ENCODE measurements around the gene C12orf43.
"Not testable (repeated sequence)": the region's sequence is repeated elsewhere in the genome, so short reads cannot be mapped to it uniquely, and the experiment has no call there.

The C12orf43 gene, protein sequence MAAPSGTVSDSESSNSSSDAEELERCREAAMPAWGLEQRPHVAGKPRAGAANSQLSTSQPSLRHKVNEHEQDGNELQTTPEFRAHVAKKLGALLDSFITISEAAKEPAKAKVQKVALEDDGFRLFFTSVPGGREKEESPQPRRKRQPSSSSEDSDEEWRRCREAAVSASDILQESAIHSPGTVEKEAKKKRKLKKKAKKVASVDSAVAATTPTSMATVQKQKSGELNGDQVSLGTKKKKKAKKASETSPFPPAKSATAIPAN

DNA sequence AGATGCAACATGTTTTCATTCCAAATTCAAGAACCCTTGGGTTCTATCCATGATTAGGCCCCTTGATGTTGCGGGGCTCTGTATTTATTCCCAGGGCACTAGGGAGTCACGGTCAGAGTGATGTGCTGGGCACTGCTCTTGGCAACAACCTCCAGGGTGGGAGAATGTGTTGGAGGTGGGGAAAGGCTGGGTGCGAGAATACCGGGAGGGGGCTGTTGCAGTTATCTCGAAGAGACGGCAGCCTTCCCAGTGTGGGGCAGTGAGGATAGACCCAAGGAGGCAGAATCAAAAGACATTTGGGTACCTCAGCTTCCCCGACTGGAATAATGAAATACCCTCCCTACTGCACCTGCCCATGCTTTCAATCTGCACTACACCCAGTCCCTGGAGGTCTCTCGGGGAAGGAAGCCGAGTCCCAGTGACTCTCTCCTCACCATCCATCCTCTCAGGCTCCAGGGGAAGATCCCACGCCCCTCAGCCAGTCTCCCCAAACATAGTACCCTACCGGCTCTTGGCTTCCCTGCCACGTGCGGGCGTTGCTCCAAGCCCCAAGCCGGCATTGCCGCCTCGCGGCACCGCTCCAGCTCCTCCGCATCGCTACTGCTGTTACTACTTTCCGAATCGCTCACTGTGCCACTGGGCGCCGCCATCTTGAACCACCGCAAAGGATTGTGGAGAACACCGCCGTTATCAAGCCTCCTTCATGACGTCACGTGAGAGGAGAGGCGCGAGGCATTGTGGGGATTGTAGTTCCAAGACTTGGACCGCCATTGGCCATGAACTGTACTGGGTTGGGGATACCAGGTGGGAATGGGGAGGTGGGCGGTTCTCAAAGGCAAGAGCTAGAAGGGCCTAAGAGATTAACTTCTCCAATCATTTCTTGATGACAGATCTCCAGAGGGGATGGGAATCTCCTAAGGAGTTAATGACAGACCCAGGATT is at the start of gene C12orf43:
C12orf43 (minus strand) TSS at position 663 of the 942 bp plus-strand sequence; CDS start at position 650, 13 bp downstream.
- DNase-seq (ENCODE audit: low read depth in 2 of 2): peak; percentile 75 to 78

DNA sequence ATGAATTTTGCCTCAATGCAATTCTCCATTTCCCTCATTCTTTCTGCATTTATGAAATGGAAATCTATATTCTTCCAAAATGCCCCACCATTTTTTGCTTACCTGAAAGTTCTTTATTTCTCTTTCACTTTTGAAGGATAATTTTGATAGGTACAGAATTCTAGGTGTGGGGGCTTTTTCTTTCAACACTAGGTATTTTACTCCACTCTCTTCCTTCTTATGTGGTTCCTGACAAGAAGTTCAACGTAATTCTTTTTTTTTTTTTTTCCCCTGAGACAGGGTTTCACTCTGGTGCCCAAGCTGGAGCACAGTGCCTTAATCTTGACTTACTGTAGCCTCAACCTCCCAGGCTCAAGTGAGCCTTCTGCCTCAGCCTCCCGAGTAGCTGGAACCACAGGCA is 49.1 kb upstream of the C12orf43 start:
- no peak for DNase-seq (ENCODE audit: low read depth in 2 of 2)

DNA sequence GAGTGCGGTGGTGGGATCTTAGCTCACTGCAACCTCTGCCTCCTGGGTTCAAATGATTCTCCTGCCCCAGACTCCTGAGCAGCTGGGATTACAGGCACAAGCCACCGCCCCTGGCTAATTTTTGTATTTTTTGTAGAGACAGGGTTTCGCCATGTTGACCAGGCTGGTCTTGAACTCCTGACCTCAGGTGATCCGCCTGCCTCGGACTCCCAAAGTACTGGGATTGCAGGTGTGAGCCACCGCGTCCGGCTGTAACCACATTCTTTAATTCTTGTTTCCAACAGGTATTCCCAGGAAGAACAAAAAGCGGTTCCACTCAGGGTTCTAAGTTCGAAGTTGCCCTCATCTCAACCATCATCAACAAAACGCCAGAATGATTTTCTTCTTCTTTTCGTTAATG is 48.3 kb upstream of the C12orf43 start:
- DNase-seq (ENCODE audit: low read depth in 2 of 2): not testable (repeated sequence)

DNA sequence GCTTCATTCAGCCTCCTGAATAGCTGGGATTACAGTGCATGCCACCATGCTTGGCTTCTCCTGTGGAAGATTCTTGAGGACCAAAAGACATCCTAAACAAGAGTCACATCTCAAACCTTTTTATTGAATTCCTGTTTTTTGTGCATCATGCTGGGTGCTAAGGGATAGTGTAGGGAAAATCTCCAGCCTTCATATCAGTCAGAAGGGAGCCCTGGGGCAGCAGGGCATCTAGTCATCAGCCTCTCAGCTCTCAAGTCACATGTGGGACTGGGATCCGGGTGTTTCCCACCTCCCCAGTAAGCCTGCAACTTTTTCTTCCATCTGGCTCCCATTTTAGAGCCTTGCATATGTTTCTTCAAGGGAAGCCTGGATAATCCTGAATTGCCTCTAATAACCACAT is 47.8 kb upstream of the C12orf43 start:
- DNase-seq (ENCODE audit: low read depth in 2 of 2): no peak

DNA sequence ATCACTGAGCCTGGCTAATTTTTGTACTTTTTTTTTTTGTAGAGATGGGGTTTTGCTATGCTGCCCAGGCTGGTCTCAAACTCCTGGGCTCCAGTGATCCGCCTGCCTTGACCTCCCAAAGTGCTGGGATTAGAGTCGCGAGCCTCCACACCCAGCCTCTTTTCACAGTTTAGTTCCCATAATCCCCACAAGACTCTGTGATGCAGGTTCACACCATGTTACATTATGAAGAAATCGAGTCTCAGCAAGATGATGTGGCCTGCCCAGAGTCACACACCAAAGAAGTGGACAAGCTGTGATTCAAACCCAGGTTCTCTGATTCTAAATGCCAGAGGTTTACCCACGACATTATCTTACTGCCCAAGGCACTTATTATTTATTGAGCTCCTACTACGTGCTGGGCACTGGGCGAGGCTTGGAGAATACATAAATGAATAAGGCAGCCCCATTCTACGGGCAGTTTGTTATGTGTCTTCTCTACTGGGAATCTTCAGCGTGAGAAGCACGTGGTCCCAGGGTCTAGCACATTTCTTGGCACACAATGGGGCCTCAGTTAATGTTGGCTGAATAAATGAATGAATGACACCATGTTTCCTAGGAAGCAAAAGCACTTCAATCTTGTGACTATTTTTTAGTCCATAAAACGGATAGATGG is 46.2 kb upstream of the C12orf43 start:
- DNase-seq (ENCODE audit: low read depth in 2 of 2): no peak

DNA sequence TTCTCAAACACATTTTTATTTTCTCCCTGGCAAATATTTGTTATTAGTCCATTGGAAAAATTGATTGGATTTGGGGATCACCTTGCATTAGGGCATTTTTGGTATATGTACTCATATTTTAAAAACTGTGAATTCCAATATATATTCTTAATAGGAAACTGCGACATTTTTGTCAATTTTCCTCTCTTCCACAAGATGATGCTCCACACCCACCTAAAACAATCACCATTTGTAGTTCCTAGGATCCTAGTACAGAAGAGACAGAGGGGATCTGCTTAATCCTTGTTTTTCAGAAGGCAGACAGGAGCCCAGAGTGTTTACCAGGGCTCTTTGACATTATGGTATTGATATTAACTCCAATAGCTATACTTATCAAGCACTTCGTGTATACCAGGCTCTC is 45.5 kb upstream of the C12orf43 start:
- no peak for DNase-seq (ENCODE audit: low read depth in 2 of 2)

DNA sequence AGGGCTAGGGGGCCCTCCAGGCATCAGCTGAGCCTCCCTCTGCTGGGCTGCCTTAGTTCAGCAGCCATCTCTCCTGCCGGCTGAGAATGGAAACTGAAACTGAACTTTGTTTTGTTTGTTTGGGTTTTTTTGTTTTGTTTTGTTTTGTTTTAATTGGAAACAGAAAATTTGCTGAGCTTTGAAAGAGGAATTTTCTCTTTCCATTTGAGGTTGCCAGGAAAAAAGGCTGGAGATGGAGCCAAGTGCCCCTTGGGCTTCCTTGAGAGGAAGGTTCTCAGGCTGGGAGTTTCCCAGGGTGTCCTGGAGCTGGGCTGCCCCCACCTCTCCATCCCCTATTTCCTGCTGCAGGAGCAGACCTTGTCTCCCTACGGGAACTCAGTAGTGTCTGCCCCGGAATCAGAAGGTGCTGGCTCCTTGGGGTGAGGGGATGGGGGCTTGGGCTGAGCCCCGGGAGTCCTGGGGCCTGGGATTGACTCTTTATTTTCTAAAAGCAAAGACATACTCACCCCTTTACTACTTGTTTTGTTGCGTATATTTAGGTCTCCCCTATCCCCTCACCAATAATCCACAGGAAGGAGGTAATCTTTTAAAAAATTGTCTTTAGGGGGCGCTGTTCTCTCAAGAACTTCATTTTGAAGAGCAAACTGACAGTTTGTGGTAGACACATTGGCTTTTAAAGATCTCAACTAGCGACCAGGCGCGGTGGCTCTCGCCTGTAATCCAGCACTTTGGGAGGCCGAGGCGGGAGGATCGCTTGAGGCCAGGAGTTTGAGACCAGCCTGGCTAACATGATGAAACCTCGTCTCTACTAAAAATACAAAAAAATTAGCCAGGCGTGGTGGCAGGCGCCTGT is 44.1 kb upstream of the C12orf43 start:
- peak in 1 of 2 experiments; percentile 18 for DNase-seq (ENCODE audit: low read depth in 2 of 2)

DNA sequence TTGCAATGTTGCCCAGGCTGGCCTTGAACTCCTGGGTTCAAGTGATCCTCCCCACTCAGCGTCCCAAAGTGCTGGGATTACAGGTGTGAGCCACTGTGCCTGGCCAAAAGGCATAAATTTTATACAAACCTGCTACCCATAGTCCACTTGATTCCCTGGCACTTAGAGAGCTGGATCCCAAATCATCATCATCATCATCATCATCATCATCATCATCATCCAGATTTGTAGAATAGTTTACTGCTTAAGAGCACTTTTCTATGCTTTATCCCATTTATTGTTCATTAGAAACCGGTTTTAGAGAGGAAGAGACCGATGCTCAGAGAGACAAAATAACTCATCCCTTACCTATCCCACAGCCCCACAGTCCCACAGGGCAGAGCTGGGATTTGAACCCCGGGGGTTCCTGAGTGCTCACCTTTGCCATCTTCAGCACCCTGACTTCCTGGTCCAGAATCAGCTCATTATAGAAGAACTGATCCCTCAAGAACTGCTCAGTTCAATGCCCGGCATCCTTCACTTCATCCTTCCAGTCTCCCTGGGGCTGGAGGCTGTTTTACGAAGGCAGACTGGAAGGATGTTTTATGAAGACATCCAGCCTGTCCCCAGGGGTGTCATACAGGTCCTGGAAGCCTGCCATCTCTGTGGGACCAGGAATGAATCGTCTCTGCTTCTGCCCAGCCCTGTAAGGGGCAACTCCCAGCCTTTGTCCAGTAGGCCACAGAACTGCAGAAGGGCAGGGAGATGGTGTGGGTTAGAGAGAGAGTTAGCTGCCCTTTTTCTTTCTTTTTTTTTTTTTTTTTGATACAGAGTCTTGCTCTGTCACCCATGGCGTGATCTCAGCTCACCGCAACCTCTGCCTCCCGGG is 43.0 kb upstream of the C12orf43 start:
- DNase-seq (ENCODE audit: low read depth in 2 of 2): no peak

DNA sequence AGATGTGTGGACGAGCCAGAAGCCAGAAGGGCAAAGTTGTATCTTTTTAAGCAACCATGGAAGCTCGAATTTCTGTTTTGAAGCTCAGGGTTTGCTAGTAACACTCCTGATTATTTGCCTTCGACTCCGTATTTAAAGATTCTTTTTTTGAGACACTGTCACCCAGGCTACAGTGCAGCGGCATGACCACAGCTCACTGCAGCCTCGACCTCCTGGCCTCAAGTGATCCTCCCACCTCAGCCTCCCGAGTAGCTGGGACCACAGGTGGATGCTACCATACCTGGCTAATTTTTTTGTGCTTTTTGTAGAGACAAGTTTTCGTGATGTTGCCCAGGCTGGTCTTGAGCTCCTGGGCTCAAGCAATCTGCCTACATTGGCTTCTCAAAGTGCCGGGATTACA is 41.5 kb upstream of the C12orf43 start:
- DNase-seq (ENCODE audit: low read depth in 2 of 2): no peak

DNA sequence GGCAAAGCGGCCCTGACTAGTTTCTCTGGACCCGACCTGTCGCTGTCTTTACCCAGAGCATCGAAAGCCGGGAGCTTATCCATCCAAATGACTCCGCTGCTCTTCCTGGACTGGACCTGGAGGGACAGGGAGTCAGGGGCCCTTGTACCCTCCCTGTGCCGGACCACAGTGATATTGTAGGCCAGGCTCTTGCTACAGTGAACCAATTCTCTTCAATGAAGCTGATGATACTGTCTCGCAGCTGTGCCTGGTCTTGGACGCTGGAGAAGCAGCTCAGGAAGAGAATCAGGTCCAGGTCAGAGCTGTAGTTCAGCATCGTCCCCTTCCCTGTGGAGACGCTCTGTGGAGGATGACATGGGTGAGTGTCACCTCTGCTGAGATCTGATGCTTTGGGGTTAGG is 37.4 kb upstream of the C12orf43 start:
- no peak for DNase-seq (ENCODE audit: low read depth in 2 of 2)

DNA sequence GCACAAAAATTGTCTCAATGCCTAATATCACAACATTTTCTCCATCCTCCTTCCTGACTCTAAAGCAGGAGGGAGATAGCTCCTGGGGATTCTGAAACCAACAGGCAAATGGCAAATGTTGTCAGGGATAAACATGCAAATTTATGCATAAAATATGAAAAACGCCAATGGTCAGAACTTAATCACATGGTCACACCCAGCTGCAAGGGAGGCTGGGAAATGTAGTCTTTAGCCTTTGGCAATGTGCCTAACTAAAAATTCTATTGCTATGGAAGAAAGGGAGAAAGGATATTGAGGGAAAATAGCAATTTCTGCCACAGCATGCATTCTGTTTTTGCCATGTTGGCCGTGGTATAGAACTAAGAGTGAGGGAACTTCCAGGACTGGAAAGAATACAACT is 34.4 kb upstream of the C12orf43 start:
- DNase-seq (ENCODE audit: low read depth in 2 of 2): no peak

DNA sequence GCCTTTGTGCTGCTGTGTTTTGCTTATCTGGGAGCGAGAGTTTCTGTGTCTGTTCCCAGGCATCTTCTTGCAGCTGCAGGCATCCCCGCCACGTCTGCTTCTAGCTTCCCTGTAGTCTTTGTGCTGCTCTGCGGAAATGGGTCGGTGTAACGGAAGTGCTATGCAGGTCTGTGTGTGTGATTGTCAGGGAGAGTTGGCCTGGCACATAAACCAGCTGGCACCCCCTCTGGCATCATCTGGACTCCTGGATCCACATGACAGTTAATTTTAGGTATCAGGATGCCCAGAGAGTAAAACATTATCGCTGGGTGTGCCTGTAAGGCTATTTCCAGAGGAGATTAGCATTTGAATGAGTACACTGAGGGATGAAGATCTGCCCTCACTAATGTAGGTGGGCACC is 32.2 kb upstream of the C12orf43 start:
- no peak for DNase-seq (ENCODE audit: low read depth in 2 of 2)

DNA sequence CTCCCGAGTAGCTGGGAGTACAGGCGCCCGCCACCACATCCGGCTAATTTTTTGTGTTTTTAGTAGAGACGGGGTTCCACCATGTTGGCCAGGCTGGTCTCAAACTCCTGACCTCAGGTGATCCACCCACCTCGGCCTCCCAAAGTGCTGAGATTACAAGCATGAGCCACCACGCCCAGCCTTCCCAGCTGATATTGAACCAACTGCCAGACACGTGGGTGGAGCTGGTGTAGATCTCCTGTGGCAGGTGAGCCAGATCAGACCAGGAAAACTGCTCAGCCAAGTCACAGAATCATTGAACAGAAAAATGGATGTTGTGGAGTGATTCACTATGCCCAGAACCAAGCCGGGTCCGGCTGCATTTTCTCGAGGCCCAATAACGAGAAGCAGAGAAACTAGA is 31.1 kb upstream of the C12orf43 start:
- not testable (repeated sequence) for DNase-seq (ENCODE audit: low read depth in 2 of 2)

DNA sequence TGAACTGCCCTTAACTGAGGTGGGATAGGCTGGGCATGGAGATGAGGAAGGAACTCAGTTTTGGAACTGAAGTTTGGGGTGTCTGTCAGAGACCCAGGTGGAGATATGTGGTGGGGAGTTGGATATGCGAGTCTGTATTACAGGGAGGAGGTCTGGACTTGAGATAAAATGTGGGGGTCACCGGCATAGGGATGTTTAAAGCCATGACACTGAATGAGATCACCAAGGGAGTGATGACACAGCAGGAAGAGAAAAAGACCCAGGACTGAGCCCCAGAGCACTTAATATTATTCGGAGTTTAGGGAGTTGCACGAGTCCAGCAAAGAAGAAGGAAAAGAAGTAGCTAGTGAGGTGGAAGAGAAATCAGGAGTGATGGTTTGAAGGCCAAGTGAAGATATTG is 26.8 kb upstream of the C12orf43 start:
- no peak for DNase-seq (ENCODE audit: low read depth in 2 of 2)

DNA sequence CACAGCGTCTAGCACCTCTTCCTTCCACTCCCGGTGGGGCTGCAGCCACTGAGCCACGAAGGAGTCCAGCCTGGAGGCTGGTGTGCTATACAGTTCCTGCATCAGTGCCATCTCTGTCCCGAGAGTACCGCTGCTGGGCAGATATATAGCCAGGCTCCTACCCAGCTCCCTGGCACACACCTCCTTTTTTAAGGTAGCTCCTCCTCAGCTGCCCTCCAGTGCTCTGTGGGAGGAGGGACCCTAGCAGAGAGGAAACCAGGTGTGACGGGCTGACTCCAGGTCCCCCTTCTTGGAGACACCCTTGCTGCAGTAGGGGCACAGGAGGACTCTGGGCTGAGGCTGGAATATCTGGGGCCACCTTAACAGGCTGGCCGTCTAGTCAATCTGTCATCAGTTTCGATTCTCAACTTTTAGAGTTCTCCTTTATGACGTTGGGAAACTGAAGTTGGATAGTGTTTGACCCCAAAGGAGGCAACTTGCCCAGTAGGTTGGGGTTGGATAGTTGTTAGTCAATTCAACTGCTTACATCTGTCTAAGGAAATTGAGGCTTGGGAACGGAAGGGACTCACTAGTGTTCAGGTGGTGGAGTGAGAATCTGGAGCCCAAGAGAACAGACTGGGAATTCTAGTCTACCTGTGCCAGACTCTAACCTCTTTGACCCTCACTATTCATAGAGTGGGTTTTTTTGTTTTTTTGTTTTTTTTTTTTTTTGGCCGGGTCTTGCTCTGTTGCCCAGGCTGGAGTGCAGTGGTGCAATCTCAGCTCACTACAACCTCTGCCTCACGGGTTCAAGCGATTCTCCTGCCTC is 22.8 kb upstream of the C12orf43 start, which contains the start of gene OASL:
OASL (minus strand) TSS at position 386 of the 808 bp plus-strand sequence; CDS start at position 111, 275 bp downstream.
- peak in 1 of 2 experiments; percentile 4 for DNase-seq (ENCODE audit: low read depth in 2 of 2)

DNA sequence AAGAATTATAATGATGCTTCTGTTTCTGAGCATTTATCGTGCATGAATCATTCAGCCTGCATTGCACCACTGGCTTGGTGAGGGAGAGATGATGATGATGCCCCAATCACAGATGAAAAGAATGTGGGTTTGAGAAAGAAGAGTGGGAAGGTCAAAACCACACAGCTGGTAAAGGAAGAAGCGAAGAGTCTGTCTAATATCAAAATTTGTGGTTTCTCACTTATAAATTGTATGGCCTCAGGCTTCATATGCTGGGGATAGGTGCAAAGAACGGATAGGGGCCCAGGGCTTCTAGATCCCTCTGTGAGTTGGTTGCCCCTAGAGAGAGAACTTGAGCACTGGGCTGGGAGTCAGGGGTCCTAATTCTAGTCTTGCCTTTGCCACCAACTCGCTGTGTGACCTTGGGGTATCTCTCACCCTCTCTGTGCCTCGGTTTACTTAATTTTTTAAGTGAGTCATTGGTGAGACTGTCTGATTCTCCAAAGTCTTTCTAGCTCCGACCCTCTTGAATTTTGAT is 20.6 kb upstream of the C12orf43 start:
- peak; percentile 50 to 51 for DNase-seq (ENCODE audit: low read depth in 2 of 2)

DNA sequence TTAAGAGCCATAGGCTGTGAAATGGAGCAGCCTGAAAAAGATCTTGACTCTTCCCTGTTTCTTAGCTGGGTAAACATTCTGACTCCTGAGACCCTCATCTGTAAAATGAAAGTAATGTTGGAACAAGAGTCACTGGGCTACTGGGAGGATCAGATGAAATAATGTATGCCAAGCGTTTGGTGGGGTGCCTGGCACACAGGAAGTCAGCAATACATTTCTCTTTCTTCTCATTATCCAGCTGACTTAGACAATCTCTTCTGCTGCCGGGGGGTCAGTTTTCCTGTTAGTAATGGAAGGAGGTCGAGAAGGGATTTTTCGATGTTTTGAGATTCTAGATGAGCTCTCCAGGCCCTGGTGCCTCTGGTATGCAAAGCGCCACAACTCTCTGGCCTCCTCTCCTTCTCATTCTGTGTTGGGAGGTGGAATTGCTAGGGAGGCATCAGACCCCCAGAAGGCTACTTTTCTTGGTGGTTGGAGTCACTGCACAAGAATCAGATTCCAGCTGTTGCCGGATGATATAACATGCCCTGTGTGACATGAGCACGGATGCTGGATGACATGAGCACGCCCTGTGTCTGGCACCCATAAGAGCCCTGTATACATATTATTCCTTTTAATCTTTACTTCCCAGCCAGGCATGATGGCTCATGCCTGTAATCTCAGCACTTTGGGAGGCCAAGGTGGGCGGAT is 18.5 kb upstream of the C12orf43 start:
- no peak for DNase-seq (ENCODE audit: low read depth in 2 of 2)

DNA sequence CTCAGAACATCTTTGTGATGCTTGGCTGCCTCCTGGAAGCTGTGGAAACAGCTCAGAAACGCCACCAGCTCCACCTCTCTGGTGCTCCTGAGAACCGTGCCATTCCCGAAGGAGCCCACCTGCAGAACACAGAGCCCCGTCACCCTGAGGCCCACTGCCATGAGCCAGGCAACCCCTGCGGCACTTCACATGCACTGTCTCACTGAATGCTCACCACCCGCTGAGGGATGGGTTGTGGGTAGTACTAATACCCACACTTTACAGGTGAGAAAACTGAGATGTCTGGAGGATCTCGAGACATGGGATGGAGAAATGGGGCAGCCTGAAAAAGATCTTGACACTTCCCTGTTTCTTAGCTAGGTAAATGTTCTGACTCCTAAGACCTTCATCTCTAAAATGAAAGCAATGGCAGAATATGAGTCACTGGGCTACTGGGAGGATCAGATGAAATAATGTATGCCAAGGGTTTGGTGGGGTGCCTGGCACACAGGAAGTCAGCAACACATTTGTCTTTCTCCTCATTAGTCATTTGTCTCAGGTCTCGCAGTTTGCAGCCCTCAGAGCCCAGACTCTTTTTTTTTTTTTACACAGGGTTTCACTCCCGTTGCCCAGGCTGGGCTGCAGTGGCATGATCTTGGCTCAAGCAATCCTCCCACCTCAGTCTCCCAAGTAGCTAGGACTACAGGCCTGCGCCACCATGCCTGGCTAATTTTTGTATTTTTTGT is 17.5 kb upstream of the C12orf43 start:
- no peak for DNase-seq (ENCODE audit: low read depth in 2 of 2)
